ENCODE data around the gene GSTO2.
A peak's percentile ranks its signal among the peaks of the same experiment; 100 is the strongest.

Gene GSTO2

DNA sequence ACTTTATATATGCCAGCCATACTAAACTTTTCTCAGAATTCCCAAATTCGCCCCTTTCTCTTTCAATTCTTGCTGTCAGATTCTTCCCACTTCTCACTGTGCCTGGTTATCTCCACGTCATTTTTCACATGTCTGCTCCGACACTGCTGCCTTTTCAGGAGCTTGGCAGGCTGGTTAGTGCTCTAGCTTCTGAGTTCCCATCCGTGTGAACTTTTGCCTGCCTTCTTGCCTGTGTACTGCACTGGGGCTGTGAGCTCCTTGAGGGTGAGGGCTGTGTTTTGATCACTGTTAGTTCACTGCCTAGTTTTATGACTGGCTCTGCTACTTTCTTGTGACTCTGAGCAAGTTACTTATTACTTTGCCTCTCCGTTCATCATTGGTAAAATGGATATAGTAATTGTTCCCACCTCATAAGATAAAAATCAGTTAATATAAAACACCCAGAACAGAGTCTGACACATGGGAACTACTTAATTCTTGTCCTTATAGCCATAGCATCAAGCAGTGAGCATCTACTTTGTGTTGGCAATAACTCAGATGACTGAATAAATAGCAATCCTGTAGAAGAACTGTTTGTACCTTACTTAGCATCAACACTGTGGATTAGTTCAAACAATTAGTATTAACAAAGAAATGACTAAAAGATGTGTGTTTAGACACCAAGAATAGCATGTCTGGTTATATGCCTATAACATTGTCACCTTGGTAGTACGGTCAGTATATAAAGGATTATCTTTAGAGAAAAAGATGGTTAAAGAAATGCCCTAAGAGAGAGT is 8.8 kb upstream of the GSTO2 start:
- no peaks in the 10 kb centered on the region for H3K9me3 Mint-ChIP-seq

DNA sequence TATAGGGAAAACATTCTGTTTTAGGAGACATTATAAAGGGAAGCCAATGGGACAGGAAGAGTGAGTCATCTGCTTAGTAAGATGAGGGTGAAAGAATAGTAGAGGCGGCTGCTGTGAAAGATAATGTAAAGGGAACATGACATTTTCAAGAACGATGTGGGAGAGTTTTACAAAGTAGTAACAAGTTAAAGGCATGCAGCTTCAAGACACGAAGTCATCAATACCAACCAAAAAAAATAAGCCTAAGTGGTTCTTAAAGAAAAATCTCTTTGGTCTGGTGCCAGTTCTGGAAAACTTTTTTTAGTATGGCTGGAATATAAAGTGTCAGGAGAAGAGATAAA is 8.2 kb upstream of the GSTO2 start:
- TF ChIP-seq, protein P1, sequence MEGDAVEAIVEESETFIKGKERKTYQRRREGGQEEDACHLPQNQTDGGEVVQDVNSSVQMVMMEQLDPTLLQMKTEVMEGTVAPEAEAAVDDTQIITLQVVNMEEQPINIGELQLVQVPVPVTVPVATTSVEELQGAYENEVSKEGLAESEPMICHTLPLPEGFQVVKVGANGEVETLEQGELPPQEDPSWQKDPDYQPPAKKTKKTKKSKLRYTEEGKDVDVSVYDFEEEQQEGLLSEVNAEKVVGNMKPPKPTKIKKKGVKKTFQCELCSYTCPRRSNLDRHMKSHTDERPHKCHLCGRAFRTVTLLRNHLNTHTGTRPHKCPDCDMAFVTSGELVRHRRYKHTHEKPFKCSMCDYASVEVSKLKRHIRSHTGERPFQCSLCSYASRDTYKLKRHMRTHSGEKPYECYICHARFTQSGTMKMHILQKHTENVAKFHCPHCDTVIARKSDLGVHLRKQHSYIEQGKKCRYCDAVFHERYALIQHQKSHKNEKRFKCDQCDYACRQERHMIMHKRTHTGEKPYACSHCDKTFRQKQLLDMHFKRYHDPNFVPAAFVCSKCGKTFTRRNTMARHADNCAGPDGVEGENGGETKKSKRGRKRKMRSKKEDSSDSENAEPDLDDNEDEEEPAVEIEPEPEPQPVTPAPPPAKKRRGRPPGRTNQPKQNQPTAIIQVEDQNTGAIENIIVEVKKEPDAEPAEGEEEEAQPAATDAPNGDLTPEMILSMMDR (IDR thresholded peaks at IDR 0.05; ENCODE audit: unreplicated experiment in 3 of 3): no peak
- Mint-ChIP-seq H3K27ac (no peak overlapping the region), H3K27me3 (ENCODE audit: low read depth) (no peaks in the 10 kb centered on the region), H3K4me1 (peaks cover 12% of the 10 kb centered on the region), H3K9me3 (no peaks in the 10 kb centered on the region), H3K36me3 (ENCODE audit: low read depth) (peaks cover 38% of the 10 kb centered on the region), H3K4me3 (no peak overlapping the region)

More for the DNA sequence above, 8.8 kb upstream of the GSTO2 start:
- TF ChIP-seq, protein P1 (IDR thresholded peaks at IDR 0.05; ENCODE audit: unreplicated experiment in 3 of 3): no peak
- peak overlapping the region; percentile 19 to 81 (median 57) for H3K27ac Mint-ChIP-seq
- peak overlapping the region in 2 of 3 experiments; percentile 11 to 37 for H3K4me3 Mint-ChIP-seq
- no peaks in the 10 kb centered on the region for H3K27me3 Mint-ChIP-seq (ENCODE audit: low read depth)
- peaks cover 17% of the 10 kb centered on the region for H3K4me1 Mint-ChIP-seq
- H3K36me3 Mint-ChIP-seq (ENCODE audit: low read depth): peaks cover 33% of the 10 kb centered on the region

DNA sequence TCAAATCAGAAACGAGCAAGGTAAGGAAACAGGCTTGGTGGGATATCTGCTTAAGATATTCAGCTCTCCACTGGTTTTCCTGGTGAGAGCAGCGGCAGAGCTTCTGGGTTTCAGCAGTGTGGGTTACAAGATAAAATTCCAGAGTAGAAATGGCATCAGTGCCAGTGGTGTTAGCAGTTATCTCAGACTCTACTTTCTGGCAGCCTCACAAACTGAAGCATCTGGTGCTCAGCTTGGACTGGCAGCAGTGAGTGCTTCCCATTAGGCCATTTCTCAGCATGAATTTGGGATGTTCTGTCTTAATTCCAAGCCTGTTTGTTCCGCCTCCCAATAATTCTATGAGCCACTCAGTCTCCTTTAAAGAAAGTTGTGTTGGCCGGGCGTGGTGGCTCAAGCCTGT is 6.9 kb upstream of the GSTO2 start:
- H3K4me3 Mint-ChIP-seq: no peak overlapping the region
- no peaks in the 10 kb centered on the region for H3K27me3 Mint-ChIP-seq (ENCODE audit: low read depth)
- H3K9me3 Mint-ChIP-seq: no peaks in the 10 kb centered on the region
- H3K4me1 Mint-ChIP-seq: peaks cover 4% of the 10 kb centered on the region
- H3K27ac Mint-ChIP-seq: no peak overlapping the region
- TF ChIP-seq, protein P1 (IDR thresholded peaks at IDR 0.05; ENCODE audit: unreplicated experiment in 3 of 3): no peak
- peaks cover 48% of the 10 kb centered on the region for H3K36me3 Mint-ChIP-seq (ENCODE audit: low read depth)

DNA sequence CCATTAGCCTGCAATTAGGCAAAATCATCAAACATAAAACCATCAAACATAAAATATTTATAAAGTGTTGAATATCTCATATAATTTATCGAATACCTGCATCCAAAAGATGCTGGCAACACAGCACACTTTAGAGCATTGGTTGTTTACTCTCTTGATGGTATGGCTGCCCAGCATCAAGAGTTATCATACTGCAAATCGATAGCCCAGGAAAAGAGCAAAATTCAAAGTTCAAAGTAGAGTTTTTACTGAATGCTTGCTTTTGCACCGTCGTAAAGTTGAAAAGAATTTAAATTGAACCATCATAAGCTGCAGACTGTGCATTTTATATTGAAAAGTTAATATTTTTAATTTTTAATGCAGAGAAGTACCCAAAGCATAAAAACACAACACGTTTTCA is 4.2 kb upstream of the GSTO2 start:
- no peak overlapping the region for H3K4me3 Mint-ChIP-seq
- no peaks in the 10 kb centered on the region for H3K27me3 Mint-ChIP-seq (ENCODE audit: low read depth)
- H3K36me3 Mint-ChIP-seq (ENCODE audit: low read depth): peaks cover 40% of the 10 kb centered on the region
- no peak overlapping the region for H3K27ac Mint-ChIP-seq
- TF ChIP-seq, protein P1 (IDR thresholded peaks at IDR 0.05; ENCODE audit: unreplicated experiment in 3 of 3): no peak
- H3K4me1 Mint-ChIP-seq: peaks cover 10% of the 10 kb centered on the region
- no peaks in the 10 kb centered on the region for H3K9me3 Mint-ChIP-seq

DNA sequence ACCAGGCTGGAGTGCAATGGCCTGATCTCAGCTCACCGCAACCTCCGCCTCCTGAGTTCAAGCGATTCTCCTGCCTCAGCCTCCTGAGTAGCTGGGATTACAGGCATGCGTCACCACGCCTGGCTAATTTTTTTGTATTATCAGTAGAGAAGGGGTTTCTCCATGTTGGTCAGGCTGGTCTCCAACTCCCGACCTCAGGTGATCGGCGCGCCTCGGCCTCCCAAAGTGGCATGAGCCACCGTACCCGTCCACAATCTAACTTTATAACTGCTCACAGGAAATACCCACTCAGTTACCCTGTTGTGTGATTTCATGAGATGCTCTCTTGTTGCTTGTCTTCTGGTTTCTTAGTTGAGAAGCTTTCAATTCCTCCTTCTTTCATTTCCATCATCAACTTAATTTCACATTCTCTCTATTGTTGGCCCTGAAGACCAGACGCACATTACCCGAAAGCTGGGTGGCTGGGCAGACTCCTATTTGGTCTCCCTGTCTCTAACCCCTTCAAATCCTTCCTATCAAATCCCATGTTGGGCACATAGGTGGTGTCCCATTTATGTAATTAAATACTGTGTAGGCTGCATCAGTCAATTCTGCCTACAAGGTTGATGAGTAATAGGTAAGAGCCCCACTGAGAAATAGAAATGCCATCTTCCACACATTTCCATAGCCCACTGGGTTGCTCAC is 1.1 kb upstream of the GSTO2 start:
- Mint-ChIP-seq H3K9me3 (no peaks in the 10 kb centered on the region), H3K27ac (peak overlapping the region; percentile 19 to 90 (median 40)), H3K4me3 (peak overlapping the region; percentile 91 to 96 (median 92)), H3K4me1 (peaks cover 7% of the 10 kb centered on the region), H3K27me3 (ENCODE audit: low read depth) (no peaks in the 10 kb centered on the region), H3K36me3 (ENCODE audit: low read depth) (peaks cover 25% of the 10 kb centered on the region)
- TF ChIP-seq, protein P1 (IDR thresholded peaks at IDR 0.05; ENCODE audit: unreplicated experiment in 3 of 3): no peak
